HL-60 (cell line): ENCODE results near the gene OR6S1.

Source experiments
- DNase-seq, 2 experiments: peaks; one replicate each; pipeline ENCODE4 v3.0.0-alpha.2; 2010 to 2020; ENCODE audit warnings: low read depth in 1 of 2, low spot score in 1 of 2
- H3K27ac ChIP-seq: fragments of 250-450 bp; sonication (Bioruptor Pico); replicated peaks from 2 replicates; pipeline ENCODE4 v1.5.1; 2020; ENCODE audit warnings: mild to moderate bottlenecking, moderate library complexity
- H3K27me3 ChIP-seq: fragments of 250-450 bp; sonication (Bioruptor Pico); 2 replicates; pipeline ENCODE4 v1.5.1; 2021; ENCODE audit warnings: mild to moderate bottlenecking, moderate library complexity; ENCODE audit not compliant: insufficient read depth, poor library complexity, severe bottlenecking
- H3K4me3 ChIP-seq: replicated peaks from 2 replicates; pipeline ENCODE4 v1.5.1; 2011; ENCODE audit warnings: mild to moderate bottlenecking, control low read depth, low read length; ENCODE audit not compliant: insufficient read depth
- CTCF ChIP-seq: IDR thresholded peaks from one replicate; pipeline ENCODE4 v1.5.1; 2011; ENCODE audit warnings: low read length, control low read depth, inconsistent platforms; ENCODE audit not compliant: insufficient read depth
- GABPA ChIP-seq: IDR thresholded peaks from 2 replicates; pipeline ENCODE4 v1.6.1; 2012; ENCODE audit warnings: low read depth
- POLR2AphosphoS5 ChIP-seq: IDR thresholded peaks from 2 replicates; pipeline ENCODE4 v1.6.1; 2012; ENCODE audit warnings: low read depth
- SPI1 ChIP-seq: IDR thresholded peaks from 2 replicates; pipeline ENCODE4 v1.6.1; 2012; ENCODE audit warnings: low read depth, mild to moderate bottlenecking, borderline replicate concordance
- TF ChIP-seq, protein P1 (sequence below): IDR thresholded peaks from 2 replicates; pipeline ENCODE4 v1.6.1; 2012; ENCODE audit warnings: low read depth; ENCODE audit not compliant: insufficient replicate concordance

Gene OR6S1

DNA sequence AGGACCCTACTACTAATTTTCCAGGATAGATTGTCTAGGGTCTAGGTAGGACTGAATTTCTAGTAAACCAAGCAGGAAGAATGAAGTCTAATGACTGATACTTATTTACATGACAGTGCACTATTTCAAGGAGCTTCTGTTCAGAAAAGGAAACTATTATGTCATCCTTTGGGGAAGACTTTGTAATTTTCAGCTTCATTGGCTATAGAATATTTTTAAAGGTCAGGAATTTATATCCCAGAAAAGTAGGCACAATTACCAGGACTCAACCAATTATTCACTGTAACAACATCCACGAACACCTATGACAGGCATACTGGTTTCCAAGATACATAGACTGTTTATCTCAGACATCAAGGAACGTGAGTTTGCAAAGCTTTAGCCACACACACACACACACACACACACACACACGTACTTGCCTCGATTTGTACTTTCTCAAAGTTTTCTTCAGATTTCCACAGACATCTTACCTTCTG is 23.2 kb downstream of the OR6S1 start:
- Histone ChIP-seq H3K27ac (peak overlapping the region; percentile 66), H3K27me3 (no peaks in the 10 kb centered on the region), H3K4me3 (no peak overlapping the region)
- no peak for DNase-seq
- TF ChIP-seq, protein P1, sequence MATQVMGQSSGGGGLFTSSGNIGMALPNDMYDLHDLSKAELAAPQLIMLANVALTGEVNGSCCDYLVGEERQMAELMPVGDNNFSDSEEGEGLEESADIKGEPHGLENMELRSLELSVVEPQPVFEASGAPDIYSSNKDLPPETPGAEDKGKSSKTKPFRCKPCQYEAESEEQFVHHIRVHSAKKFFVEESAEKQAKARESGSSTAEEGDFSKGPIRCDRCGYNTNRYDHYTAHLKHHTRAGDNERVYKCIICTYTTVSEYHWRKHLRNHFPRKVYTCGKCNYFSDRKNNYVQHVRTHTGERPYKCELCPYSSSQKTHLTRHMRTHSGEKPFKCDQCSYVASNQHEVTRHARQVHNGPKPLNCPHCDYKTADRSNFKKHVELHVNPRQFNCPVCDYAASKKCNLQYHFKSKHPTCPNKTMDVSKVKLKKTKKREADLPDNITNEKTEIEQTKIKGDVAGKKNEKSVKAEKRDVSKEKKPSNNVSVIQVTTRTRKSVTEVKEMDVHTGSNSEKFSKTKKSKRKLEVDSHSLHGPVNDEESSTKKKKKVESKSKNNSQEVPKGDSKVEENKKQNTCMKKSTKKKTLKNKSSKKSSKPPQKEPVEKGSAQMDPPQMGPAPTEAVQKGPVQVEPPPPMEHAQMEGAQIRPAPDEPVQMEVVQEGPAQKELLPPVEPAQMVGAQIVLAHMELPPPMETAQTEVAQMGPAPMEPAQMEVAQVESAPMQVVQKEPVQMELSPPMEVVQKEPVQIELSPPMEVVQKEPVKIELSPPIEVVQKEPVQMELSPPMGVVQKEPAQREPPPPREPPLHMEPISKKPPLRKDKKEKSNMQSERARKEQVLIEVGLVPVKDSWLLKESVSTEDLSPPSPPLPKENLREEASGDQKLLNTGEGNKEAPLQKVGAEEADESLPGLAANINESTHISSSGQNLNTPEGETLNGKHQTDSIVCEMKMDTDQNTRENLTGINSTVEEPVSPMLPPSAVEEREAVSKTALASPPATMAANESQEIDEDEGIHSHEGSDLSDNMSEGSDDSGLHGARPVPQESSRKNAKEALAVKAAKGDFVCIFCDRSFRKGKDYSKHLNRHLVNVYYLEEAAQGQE, result no peak
- no peak for TF ChIP-seq CTCF
- no peak for TF ChIP-seq SPI1
- no peak for TF ChIP-seq POLR2AphosphoS5
- TF ChIP-seq GABPA, result no peak

GRCh38 chr14:20617138-20618003 is 24.1 kb downstream of the OR6S1 start:
- Histone ChIP-seq H3K4me3 (no peak overlapping the region), H3K27me3 (no peaks in the 10 kb centered on the region)

GRCh38 chr14:20615996-20616395 is 25.5 kb downstream of the OR6S1 start:
- no peak overlapping the region for H3K4me3 ChIP-seq
- TF ChIP-seq POLR2AphosphoS5 (no peak), GABPA (no peak)
- TF ChIP-seq, protein P1, result no peak
- no peak for DNase-seq
- H3K27me3 ChIP-seq, result no peaks in the 10 kb centered on the region
- H3K27ac ChIP-seq, result no peak overlapping the region

More at GRCh38 chr14:20617138-20618003, 24.1 kb downstream of the OR6S1 start:
- no peak for DNase-seq
- peak overlapping the region; percentile 66 for H3K27ac ChIP-seq
- TF ChIP-seq SPI1 (no peak), POLR2AphosphoS5 (no peak)
- TF ChIP-seq, protein P1, result no peak
